Adrenal gland (tissue), 5 donors: ENCODE measurements around the gene FHIT.

Experiments used
- CTCF ChIP-seq, 6 experiments: fragments of 450-650 bp in 4 of 6; fragments of 200-600 bp in 2 of 6; sonication (generic) in 1 of 6; IDR thresholded peaks; 1 replicate in 5 of 6; 2 replicates in 1 of 6; pipeline versions ENCODE4 v1.5.1 to v1.8.0; 2016 to 2021; ENCODE audit warnings: antibody characterized with exemption in 6 of 6, mild to moderate bottlenecking in 2 of 6, moderate library complexity in 1 of 6
- POLR2A ChIP-seq, 2 donors: fragments of 450-650 bp; IDR thresholded peaks; one replicate each; pipeline ENCODE4 v1.6.1; 2017; ENCODE audit warnings: antibody characterized with exemption in 2 of 2, mild to moderate bottlenecking in 2 of 2, moderate library complexity in 1 of 2
- donor health status: DM: no; HTN: no; CAD: no.

DNA sequence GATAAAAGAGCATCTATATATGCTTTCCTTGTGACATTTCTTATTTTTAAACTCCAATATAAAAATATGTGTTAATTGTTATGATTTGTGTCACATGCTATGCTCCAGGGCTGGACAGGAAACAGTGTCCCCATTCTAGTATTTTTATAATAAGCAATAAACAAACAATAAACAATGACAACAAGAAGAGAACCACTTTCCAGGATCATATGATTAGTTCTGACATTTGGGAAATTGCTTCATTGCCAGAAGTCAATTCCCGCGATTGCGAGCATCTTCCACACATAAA lies 260.9 kb downstream of the FHIT start:
- TF ChIP-seq CTCF (IDR thresholded peaks at IDR 0.05) (no peak), POLR2A (IDR thresholded peaks at IDR 0.05) (no peak)
